SIG-M5 treated with dmso at 0.1 percent for 504 hours (cell line): ENCODE results near the gene ADGRL3.
"Not testable (repeated sequence)": the region's sequence is repeated elsewhere in the genome, so short reads cannot be mapped to it uniquely, and the experiment has no call there.

Source experiments
- DNase-seq: peaks from one replicate; lab custom pipeline; 2025; ENCODE audit not compliant: unreplicated experiment; lab: John Stamatoyannopoulos, UW

ADGRL3 gene

DNA sequence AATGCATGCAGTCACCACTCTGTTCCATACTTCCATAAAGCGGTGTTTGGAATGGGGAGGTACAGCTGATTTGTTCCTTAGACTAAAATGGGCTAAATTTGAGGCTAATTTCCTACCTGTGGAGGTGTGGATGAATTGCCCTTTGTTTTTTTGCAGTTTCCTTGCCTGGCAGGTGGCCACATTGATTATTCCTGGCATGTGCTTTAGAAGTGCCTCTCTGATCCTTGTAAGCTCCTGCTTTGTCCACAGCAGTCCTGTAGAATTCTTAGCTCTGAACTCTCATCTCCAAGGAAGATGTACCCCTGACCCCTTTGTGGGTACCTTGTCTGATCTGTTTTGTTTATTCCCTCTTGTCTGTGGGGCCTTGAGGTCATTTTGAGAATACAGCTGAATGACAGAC, 136.8 kb downstream of the ADGRL3 start:
- DNase-seq = no peak

DNA sequence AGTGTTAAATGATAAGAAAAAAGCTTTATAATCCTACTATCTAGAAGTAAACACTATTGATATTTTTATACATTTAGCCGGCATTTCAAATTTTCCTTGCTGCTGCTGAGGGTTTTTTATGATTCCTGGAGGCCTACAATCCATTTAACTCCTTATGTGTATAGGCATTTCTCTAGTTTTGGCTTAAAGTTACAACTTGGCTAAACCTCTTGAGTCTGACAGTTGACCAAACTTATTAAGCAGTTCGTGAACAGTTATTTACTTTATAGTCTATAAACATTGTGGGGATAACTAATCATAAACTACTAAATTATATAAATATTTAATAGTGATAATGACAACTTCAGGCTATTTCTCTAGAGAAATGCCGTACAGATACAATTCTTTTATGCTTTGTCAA, 141.9 kb downstream of the ADGRL3 start:
- DNase-seq = no peak

DNA sequence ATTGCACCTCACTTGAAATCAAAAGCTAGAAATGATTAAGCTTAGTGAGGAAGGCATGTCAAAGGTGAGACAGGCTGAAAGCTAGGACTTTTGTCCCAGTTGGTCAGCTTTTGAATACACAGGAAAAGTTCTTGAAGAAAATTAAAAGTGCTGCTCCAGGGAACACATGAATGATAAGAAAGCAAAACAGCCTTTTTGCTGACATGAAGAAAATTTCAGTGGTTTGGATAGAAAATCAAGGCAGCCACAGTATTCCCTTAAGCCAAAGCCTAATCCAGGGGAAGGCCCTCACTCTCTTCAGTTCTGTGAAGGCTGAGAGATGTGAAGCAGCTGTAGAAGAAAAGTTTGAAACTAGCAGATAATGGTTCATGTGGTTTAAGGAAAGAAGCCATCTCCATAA, 150.8 kb downstream of the ADGRL3 start:
- no peak for DNase-seq

DNA sequence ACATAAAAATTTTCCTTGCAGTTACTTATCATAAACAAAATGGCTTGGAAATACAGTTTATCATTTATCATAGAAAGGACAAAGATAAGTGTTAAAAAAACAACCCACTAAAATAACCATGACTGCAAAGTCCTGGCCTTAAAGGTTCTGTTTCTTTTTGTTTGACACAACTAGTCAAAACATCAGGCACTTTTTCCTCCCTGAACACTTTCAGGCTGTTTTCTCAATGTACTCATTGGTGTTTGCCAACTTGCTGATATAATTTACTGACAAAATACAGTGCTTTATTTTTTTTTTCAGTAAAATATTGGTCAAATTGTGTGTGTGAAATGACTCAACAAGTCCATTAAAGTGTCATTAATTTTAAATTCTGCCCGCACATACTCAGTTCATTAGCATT, 156.6 kb downstream of the ADGRL3 start:
- no peak for DNase-seq

DNA sequence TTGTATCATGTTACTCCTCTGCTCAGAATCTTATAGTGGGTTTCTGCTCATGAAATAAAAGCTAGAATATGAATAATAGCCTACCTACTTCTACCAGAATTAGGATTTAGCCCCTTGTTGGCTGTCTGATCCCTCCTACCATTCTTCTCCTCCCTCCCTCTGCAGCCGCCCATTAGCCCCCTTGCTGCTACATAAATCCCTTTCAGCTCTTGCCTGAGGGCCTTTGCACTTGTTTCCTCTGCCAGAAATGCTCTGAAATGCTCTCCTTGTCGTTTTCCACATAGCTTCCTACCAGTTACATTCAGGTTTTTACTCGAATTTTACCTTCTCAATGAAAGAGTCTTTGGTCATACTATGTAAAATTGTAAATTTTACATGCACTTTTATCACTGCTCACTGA, 159.2 kb downstream of the ADGRL3 start:
- no peak for DNase-seq

DNA sequence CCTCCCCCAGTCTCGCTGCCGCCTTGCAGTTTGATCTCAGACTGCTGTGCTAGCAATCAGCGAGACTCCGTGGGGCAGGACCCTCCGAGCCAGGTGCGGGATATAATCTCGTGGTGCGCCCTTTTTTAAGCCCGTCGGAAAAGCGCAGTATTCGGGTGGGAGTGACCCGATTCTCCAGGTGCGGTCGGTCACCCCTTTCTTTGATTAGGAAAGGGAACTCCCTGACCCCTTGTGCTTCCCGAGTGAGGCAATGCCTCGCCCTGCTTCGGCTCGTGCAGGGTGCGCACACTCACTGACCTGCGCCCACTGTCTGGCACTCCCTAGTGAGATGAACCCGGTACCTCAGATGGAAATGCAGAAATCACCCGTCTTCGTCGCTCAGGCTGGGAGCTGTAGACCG, 172.7 kb downstream of the ADGRL3 start:
- DNase-seq = not testable (repeated sequence)

DNA sequence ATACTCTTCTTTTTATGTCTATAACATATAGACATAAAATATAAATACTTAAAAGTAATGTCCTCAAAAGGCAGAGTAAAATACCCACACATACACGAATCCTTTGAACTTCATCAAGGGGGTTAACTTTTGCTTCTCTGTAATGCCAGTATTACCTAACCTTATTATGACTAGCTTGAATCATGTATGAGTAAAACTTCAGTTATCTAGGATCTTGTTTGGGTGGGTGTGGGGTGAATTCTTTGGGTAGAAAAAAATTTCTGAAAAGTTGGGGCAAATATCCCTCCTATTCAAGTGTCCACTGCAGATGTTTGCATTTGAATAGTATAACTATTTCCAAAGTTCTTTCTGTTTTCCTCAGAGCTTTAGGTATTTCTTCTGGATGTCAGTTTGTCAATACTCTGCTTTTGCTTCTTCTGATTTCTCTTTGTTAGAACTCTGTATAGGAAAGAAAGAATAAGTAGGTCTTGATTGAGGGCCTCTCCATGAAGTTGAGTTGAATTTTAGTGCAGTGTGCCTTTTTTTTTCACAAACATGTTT, 173.8 kb downstream of the ADGRL3 start:
- no peak for DNase-seq

DNA sequence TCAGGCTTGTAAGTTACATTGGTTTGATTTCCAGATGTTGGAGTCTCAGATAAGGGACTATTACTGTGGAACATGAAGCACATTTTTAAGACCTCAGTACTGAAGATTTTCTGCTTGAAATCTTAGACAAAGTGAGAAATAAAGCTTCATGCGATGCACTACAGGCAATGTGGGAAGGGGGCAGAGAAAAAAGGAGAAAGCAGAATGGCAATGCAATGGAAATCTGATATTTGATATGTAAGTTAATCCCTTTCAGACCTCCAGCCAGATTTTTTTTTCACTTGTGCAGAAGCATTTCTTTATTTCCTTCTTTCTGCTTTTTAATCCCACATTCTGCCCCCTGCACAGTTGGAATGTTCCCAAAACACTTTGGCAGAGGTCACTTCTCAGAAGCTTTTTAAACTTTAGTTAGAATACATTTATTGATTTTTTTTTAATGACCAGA, 174.3 kb downstream of the ADGRL3 start:
- DNase-seq = no peak

DNA sequence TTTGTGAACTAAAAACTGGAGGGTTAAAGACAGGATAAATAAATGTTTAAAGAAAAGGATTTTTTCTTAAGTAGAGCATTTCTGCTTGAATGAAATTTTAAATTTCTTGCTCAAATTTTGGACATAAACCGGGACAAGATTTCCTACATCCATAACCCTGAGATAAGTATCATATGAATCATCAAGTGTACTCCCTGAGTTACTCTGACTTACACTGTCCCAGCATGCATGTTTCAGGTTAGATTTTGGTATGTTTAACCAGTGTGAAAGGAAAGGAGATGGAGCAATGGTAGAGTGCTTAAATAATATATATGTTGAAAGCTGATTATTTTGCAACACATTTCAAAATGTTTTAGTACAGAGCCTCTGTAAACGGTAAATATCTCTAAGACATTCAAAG, 175.2 kb downstream of the ADGRL3 start:
- no peak for DNase-seq

DNA sequence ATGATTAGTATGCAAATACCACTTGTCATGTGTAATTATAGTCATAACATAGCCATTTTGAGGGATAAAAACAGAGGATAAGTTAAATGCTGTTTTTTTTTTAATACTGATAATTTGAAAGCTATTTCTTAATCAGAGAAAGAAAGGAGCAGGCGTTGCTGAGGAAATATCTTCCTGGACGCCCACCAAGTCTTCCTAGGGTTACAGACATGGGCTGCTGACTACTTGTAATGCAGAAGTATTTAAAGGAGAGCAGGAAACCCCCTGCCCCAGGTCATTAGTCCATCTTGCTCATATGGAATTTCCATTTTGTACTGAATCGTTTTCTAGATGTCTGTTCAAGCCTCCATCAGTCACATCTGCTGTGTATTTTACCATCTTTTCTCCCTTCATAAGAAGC, 176.2 kb downstream of the ADGRL3 start:
- DNase-seq = no peak

DNA sequence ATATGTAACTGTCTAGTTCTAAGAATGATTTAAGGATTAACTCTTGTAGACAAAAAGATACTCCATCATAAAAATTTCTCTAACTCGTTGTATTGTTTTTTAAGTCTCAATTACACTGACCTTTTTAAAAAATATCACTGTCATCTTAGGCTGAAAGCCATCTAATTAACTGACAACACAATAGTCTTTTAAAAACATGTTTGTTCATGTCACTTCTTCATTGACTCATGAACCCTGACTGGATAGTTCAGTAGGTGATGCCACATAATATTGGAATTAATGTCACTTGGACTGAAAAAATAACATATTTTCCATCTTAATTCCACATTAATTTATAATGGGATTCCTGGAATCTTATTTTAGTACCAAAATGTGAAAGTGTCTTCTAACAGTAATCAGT, 179.3 kb downstream of the ADGRL3 start:
- no peak for DNase-seq

DNA sequence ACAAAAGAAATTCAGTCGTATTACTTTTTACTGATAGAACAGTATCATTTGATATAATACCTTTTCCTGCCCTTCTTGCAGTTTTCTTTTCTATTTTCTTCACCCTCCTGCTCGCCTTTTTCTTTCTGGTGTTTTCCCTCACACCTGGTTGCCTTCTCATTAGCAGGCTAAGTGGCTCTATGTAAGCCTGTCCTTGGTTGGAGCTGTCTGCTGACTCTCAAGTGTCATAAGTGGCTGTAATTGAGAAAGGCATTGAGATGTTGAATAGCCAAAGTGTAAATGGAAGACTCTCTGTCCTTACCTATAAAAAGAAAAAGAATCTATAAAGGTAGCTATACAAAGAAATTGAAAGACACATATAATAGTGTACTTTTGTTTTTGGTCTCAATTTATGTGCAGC, 180.7 kb downstream of the ADGRL3 start:
- DNase-seq = no peak

DNA sequence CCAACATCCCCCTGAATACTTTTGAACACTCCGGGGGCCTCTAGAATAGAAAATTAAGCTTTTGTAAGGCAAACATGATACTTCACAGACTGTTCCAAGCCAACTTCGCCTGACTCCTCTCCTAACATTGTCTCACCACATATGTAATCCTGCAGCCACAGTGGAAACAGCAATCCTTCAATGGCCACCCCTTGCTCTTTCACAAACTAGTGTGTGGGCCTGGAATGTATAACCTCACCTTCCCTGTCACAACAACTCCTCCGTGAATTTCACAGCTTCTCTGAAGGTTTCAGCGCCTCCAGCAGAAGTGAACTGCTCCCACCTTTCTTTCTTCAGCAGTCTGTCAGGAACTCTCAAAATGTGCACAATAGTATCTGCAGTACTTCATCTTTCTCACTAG, 185.1 kb downstream of the ADGRL3 start:
- DNase-seq = no peak

DNA sequence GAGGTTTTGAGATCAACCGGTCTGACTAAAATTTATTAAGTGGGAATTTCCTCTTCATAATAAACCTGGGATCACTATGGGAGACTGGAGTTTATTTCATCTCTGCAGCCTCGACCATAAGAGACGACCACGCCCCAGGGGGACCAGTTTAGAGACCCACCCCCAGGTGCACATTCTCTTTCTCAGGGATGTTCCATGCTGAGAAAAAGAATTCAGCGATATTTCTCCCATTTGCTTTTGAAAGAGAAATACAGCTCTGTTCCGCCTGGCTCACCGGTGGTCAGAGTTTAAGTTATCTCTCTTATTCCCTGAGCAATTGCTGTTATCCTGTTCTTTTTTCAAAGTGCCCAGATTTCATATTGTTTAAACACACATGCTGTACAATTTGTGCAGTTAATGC, 187.2 kb downstream of the ADGRL3 start:
- not testable (repeated sequence) for DNase-seq

DNA sequence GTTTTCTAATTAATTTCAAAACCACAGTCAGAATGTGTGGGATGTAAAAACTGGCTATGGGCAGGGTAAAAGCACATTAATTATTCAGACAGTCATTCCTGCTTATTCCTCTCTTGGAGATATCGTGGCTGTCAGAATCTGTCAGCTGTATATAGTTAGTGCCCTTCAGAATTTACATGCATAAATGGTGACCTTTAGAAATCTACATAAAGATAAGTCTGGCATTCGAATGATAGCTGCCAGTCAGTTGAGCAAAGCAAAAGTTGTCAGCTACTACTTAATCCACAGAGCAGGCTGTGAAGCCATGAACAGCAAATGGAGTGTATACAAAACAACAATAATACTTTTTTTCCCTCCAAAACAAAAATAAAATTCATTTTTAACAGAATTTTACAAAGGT, 189.5 kb downstream of the ADGRL3 start:
- DNase-seq = no peak

DNA sequence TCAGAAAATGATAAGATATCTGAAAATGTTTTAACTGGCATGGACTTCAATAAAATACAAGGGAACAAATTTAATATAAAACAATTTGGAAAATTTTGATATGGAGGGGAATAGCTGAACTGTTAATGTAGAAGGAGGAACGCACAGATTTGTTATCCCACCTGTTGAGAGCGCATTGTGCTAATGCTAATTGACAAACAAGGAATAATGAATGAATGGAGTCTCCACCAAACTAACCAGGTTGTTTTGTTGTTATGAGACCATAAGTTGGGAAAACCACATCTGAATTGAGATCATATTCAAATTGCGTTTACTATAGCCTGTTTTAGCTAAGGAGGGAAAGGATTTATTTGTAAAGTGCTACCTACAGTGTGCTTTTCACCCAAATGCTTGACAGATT, 195.6 kb downstream of the ADGRL3 start:
- no peak for DNase-seq

DNA sequence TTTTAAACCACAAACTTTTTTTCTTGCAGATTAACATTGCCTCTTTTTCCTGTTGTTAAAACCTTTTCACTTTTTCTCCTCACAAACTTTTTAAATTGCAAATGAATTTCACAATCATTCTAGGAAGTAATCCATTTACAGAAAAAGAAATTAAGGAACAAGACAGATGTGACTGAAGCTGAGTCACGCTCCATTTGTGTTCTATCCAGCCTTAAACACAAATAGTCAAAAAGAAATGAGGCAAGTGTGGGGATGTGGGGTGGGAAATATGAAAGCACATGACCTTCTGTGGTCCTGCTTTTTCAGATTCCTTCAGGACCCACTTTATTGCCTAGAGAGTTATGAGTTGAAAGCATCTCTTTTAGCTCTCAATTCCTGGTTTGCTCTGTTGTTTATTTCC, 197.0 kb downstream of the ADGRL3 start:
- peak; percentile 71 for DNase-seq

DNA sequence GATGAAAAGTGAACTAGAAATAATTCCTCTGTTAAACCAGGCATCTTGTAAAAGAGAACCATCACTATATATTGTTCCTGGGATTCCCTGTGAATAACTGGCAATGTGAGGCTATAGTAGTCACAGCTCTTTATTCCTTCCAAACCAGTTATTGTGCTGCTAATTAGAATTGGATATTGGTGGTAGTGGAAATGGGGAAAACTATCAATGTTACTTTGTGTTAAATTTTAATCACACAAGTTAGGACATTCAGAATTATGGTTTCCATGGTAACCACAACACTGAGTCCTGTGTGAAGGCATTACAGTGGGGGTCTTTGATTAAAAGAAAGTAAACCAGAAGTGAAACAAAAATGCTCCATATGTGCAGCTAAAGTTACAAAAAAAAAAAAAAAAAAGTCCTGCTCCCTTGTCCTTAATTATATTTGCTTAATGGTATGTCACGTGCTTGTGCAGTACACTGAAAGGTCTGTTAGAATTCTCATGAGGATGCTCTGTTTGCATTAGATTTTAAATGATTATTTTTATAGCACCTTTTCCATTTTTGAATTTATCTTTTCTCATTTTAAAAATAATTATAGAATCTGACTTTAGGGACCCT, 200.4 kb downstream of the ADGRL3 start:
- DNase-seq = no peak

DNA sequence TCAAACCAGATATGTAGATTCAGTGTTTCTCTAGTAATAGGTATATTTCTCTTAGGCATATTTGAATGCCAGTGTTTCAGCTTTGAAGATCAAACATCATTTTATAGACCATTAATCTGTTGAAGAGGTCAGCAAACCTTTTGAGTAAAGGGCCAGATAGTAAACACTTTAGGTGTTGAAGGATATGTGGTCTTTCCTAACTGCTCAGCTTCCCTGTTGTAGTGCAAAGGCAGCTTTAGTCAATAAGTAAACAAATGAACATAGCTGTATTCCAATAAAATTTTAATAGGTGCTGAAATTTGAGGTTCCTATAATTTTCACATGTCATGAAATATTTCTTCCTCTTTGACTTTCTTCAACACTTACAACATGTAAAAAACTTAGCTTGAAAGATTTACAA, 201.6 kb downstream of the ADGRL3 start:
- DNase-seq = no peak

DNA sequence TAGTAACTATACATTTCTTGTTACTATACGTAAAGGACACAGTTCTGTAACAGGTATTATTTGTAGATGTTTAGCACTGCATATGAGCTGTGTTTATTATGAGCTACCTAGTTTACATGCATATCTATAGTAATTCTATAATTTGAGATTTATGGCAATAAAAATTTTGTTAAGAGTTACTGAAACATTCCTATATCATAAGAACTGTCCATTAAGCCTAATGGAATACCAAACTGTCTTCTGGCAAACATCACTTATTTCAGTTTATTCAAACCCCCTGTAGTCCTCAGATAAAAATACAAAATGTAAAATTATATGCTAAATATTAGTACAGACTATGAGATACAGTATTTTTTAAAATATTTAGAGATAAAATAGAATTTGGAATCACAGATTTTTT, 205.2 kb downstream of the ADGRL3 start:
- DNase-seq = no peak

DNA sequence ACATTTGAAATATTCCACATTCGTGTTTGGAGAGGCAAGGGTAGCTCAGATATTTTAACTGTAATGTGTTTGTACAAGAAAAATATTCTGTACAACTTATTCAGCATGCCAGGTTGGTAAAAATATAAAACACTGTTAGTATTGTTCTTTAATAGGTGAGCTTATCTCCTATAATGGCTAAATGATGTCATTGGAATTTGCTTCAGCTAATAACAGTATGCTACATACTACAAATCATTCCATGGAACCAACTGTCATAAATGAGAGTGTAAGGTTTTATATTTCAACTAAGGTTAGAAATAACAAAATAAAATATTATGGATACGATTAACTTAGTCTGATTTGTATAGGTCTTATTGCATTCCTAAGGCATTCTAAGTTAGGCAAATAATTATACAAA, 206.6 kb downstream of the ADGRL3 start:
- DNase-seq = no peak

DNA sequence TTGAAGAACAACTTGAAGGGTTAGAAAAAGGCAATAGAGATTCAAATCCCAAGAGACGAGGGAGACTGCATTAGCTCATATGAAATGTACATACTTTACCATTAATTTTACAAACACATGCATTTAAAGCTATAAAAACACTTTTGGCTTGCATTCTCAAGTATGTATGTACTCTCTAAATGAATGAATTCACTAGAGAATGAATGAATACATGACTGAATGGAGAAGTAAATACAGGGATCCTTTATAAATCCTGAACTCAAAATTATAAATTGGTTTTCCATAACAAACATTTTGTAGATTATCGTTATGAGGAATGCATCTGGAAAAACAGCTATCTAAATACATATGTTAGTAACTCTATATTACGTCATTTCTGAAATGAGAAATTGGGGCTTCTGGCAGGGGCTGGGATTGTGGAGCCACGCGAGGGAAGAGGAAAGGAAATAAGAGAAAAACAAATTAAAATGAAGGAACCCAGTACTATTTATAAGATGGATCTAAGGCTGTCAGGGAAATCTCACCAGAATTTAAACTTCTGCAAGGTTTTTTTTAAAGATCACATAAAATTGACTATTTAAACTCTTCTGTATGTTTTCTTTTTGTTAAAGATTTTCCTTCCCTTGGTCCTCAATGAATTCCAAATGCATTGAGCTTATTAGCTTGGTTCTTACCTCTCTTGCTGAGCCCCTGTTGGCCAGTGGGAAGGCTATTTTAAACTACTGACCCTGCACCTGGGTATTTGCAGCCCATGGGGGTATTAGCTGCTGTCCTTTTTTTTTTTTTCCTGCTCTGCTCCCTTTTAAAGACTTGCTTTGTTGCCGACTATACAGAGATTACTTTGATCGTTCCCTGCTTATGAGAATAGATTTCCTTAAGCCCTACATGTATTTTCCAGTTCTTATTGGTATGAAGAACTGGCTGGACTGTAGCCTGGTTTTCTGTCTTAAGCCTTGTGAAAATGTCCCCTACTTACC, 207.8 kb downstream of the ADGRL3 start:
- DNase-seq = no peak
